H1 (cell line): ENCODE results near the gene POLA2. TPM values are rescaled to one million over a fixed set of nuclear protein-coding genes. Genes with fewer than 3 reads are reported as not detected.

Source experiments
- CTCF ChIA-PET: fragments of 300-600 bp; sonication (Branson Sonifier 250); formaldehyde crosslinking; loops from one replicate; lab custom pipeline; 2021; ENCODE audit not compliant: partially characterized antibody; lab: Charles Lee
- POLR2A ChIA-PET: fragments of 300-600 bp; sonication (Branson Sonifier 250); formaldehyde crosslinking; loops from one replicate; lab custom pipeline; 2021; ENCODE audit warnings: inconsistent platforms; ENCODE audit not compliant: partially characterized antibody; lab: Charles Lee
- DNase-seq, 2 experiments: peaks; one replicate each; pipeline versions ENCODE4 v3.0.0 to v3.0.0-alpha.2; 2010 to 2022; ENCODE audit warnings: low spot score in 2 of 2, low read depth in 1 of 2, mixed read lengths in 1 of 2
- FAIRE-seq: peaks from 2 replicates; lab custom pipeline; 2011; peaks lifted over from hg19 to GRCh38; lab: Jason Lieb, UNC
- H2AFZ ChIP-seq: 2 replicates; pipeline ENCODE4 v1.8.1; 2012; ENCODE audit warnings: low read length, inconsistent platforms
- H2AK5ac ChIP-seq: 2 replicates; pipeline ENCODE4 v1.6.1; 2013; ENCODE audit warnings: low read depth, low read length
- H2BK120ac ChIP-seq: replicated peaks from 2 replicates; pipeline ENCODE3; 2013; ENCODE audit warnings: low read depth, low read length, inconsistent platforms
- H2BK12ac ChIP-seq: 2 replicates; pipeline ENCODE4 v1.6.1; 2013; ENCODE audit warnings: low read depth, low read length
- H2BK15ac ChIP-seq: 2 replicates; pipeline ENCODE4 v1.6.1; 2013; ENCODE audit warnings: low read length
- H2BK20ac ChIP-seq: 2 replicates; pipeline ENCODE4 v1.6.1; 2013; ENCODE audit warnings: low read length
- H2BK5ac ChIP-seq: 2 replicates; pipeline ENCODE4 v1.6.1; 2013; ENCODE audit warnings: low read depth, low read length
- H3K14ac ChIP-seq: 2 replicates; pipeline ENCODE4 v1.6.1; 2013; ENCODE audit warnings: inconsistent platforms; ENCODE audit not compliant: insufficient read length
- H3K18ac ChIP-seq: 2 replicates; pipeline ENCODE4 v1.6.1; 2013; ENCODE audit warnings: low read length; ENCODE audit errors: extremely low read depth
- H3K23ac ChIP-seq: 2 replicates; pipeline ENCODE4 v1.6.1; 2013; ENCODE audit warnings: inconsistent platforms; ENCODE audit not compliant: insufficient read length
- H3K23me2 ChIP-seq: 2 replicates; pipeline ENCODE4 v1.6.1; 2013; ENCODE audit warnings: low read depth, low read length
- H3K27ac ChIP-seq: 2 replicates; pipeline ENCODE4 v1.6.1; 2011; ENCODE audit warnings: low read depth, low read length, inconsistent platforms
- H3K27me3 ChIP-seq, 4 experiments: replicated peaks in 1 of 4; 1 replicate in 1 of 4; 2 replicates in 3 of 4; pipeline versions ENCODE4 v1.6.1 to v1.8.1; 2011 to 2013; ENCODE audit warnings: low read length in 3 of 4, mild to moderate bottlenecking in 3 of 4, inconsistent platforms in 2 of 4, mixed read lengths in 2 of 4, moderate library complexity in 1 of 4; ENCODE audit not compliant: control insufficient read depth in 3 of 4, insufficient read depth in 3 of 4; ENCODE audit errors: extremely low read depth in 1 of 4
- H3K36me3 ChIP-seq, 4 experiments: 2 replicates each; pipeline versions ENCODE4 v1.6.1 to v1.8.1; 2011 to 2013; ENCODE audit warnings: mild to moderate bottlenecking in 4 of 4, low read length in 3 of 4, moderate library complexity in 2 of 4, control low read depth in 1 of 4, inconsistent platforms in 1 of 4; ENCODE audit not compliant: insufficient read depth in 4 of 4, control insufficient read depth in 2 of 4
- H3K4ac ChIP-seq: replicated peaks from 2 replicates; pipeline ENCODE3; 2013; ENCODE audit warnings: low read length, low read depth, mixed read lengths, inconsistent platforms; ENCODE audit not compliant: insufficient read length
- H3K4me1 ChIP-seq, 4 experiments: replicated peaks in 1 of 4; 1 replicate in 1 of 4; 2 replicates in 3 of 4; pipeline versions ENCODE4 v1.6.1 to v1.8.1; 2011 to 2013; ENCODE audit warnings: low read length in 3 of 4, inconsistent platforms in 2 of 4, mixed read lengths in 1 of 4; ENCODE audit not compliant: insufficient read depth in 4 of 4, control insufficient read depth in 3 of 4
- H3K4me2 ChIP-seq, 2 experiments: 2 replicates each; pipeline versions ENCODE4 v1.6.1 to v1.8.1; 2011 to 2013; ENCODE audit warnings: low read depth in 2 of 2, low read length in 2 of 2, control low read depth in 1 of 2, inconsistent platforms in 1 of 2, mild to moderate bottlenecking in 1 of 2; ENCODE audit not compliant: insufficient read depth in 1 of 2
- H3K4me3 ChIP-seq, 4 experiments: fragments of 200-600, 300-600 bp in 1 of 4; sonication (generic), shearing (Covaris generic), sonication (Bioruptor Twin) in 1 of 4; 2 replicates each; pipeline versions ENCODE4 v1.5.1 to v1.8.1; 2011 to 2016; ENCODE audit warnings: low read length in 4 of 4, low read depth in 3 of 4, control low read depth in 2 of 4, inconsistent platforms in 2 of 4, mild to moderate bottlenecking in 2 of 4, mixed read lengths in 1 of 4, moderate library complexity in 1 of 4; ENCODE audit not compliant: insufficient read depth in 2 of 4; ENCODE audit errors: extremely low read depth in 1 of 4
- H3K56ac ChIP-seq: replicated peaks from 2 replicates; pipeline ENCODE3; 2013; ENCODE audit warnings: low read depth, mild to moderate bottlenecking, mixed read lengths, low read length, inconsistent platforms; ENCODE audit not compliant: insufficient read length
- H3K79me1 ChIP-seq: 2 replicates; pipeline ENCODE4 v1.6.1; 2013; ENCODE audit warnings: low read depth, low read length, control low read depth
- H3K79me2 ChIP-seq, 2 experiments: 2 replicates each; pipeline versions ENCODE4 v1.6.1 to v1.8.1; 2012 to 2013; ENCODE audit warnings: low read length in 2 of 2, mild to moderate bottlenecking in 2 of 2, inconsistent platforms in 1 of 2; ENCODE audit not compliant: insufficient read depth in 2 of 2, control insufficient read depth in 1 of 2
- H3K9ac ChIP-seq, 4 experiments: replicated peaks in 1 of 4; 1 replicate in 1 of 4; 2 replicates in 3 of 4; pipeline versions ENCODE4 v1.6.1 to v1.8.1; 2011 to 2013; ENCODE audit warnings: low read depth in 3 of 4, low read length in 3 of 4, control low read depth in 2 of 4, mild to moderate bottlenecking in 2 of 4, moderate library complexity in 2 of 4, inconsistent platforms in 1 of 4; ENCODE audit errors: extremely low read depth in 1 of 4
- H3K9me3 ChIP-seq, 2 experiments: 2 replicates each; pipeline versions ENCODE4 v1.6.1 to v1.8.1; 2012 to 2013; ENCODE audit warnings: mild to moderate bottlenecking in 2 of 2, moderate library complexity in 2 of 2, control low read depth in 1 of 2, inconsistent platforms in 1 of 2, low read depth in 1 of 2, low read length in 1 of 2, mixed read lengths in 1 of 2; ENCODE audit not compliant: insufficient read depth in 2 of 2
- H4K20me1 ChIP-seq, 2 experiments: replicated peaks in 1 of 2; 2 replicates each; pipeline versions ENCODE3 to v1.8.1; 2011 to 2013; ENCODE audit warnings: inconsistent platforms in 2 of 2, low read length in 2 of 2, mild to moderate bottlenecking in 1 of 2; ENCODE audit not compliant: insufficient read depth in 2 of 2, control insufficient read depth in 1 of 2
- H4K5ac ChIP-seq: 2 replicates; pipeline ENCODE4 v1.6.1; 2013; ENCODE audit warnings: low read length, low read depth, mixed read lengths, inconsistent platforms; ENCODE audit not compliant: insufficient read length
- H4K8ac ChIP-seq: 2 replicates; pipeline ENCODE4 v1.8.0; 2013; ENCODE audit warnings: mild to moderate bottlenecking, moderate library complexity, low read length, inconsistent platforms; ENCODE audit not compliant: insufficient read depth; ENCODE audit errors: extremely low read depth
- H4K91ac ChIP-seq: replicated peaks from 2 replicates; pipeline ENCODE3; 2013; ENCODE audit warnings: low read length, mixed read lengths, inconsistent platforms; ENCODE audit not compliant: insufficient read length
- CEBPB ChIP-seq: IDR thresholded peaks from 2 replicates; pipeline ENCODE4 v1.6.1; 2012; ENCODE audit warnings: low read depth, low read length
- E2F6 ChIP-seq: IDR thresholded peaks from 2 replicates; pipeline ENCODE4 v1.6.1; 2012; ENCODE audit warnings: inconsistent platforms
- POU5F1 ChIP-seq: IDR thresholded peaks from 2 replicates; pipeline ENCODE4 v1.6.1; 2011; ENCODE audit warnings: low read depth, mild to moderate bottlenecking, low read length, moderate library complexity
- RNF2 ChIP-seq: fragments of 200-900, 300-1000 bp; sonication (generic); IDR thresholded peaks from 2 replicates; pipeline ENCODE4 v1.7.1; 2016; ENCODE audit warnings: borderline replicate concordance, low read depth, mild to moderate bottlenecking, antibody characterized with exemption, low read length; ENCODE audit not compliant: poor library complexity, severe bottlenecking; ENCODE audit errors: missing control alignments
- SAP30 ChIP-seq: fragments of 300-600 bp; sonication (generic); IDR thresholded peaks from 2 replicates; pipeline ENCODE4 v1.7.1; 2012; ENCODE audit warnings: low read length, moderate library complexity, mild to moderate bottlenecking, inconsistent platforms; ENCODE audit not compliant: insufficient read depth, insufficient replicate concordance
- SIRT6 ChIP-seq: IDR thresholded peaks from one replicate; pipeline ENCODE4 v1.7.1; 2012; ENCODE audit warnings: low read length, inconsistent platforms
- SP4 ChIP-seq: IDR thresholded peaks from 2 replicates; pipeline ENCODE4 v1.6.1; 2012; ENCODE audit warnings: low read length, inconsistent platforms
- SUZ12 ChIP-seq: fragments of 200-600 bp; sonication (generic); IDR thresholded peaks from 2 replicates; pipeline ENCODE4 v1.6.1; 2012; ENCODE audit warnings: mild to moderate bottlenecking, inconsistent platforms, low read length, moderate library complexity, mixed read lengths
- TAF1 ChIP-seq: IDR thresholded peaks from 2 replicates; pipeline ENCODE4 v1.6.1; 2011; ENCODE audit warnings: mild to moderate bottlenecking, low read depth, low read length
- WGBS, 2 experiments: shearing (Covaris generic) in 1 of 2; methylation state at CpG; one replicate each; pipeline versions ENCODE4 v1.1.6 to v1.1.7; 2013 to 2015; ENCODE audit warnings: low lambda C conversion rate in 2 of 2, mixed read lengths in 2 of 2, inconsistent platforms in 1 of 2, low coverage in 1 of 2, missing lambda C conversion rate in 1 of 2; ENCODE audit not compliant: insufficient replicate concordance in 2 of 2, insufficient coverage in 1 of 2, insufficient read length in 1 of 2; ENCODE audit errors: extremely low coverage in 1 of 2, missing lambda C conversion rate in 1 of 2; 5-methylcytosine and 5-hydroxymethylcytosine counted together
- polyA plus RNA-seq, 7 experiments: library from polyadenylated mRNA; depleted of rRNA in 3 of 7; stranded (reverse) in 5 of 7; unstranded in 2 of 7; fragments of >200 nt in 5 of 7; fragments of 200-250 nt in 2 of 7; gene quantifications; 1 replicate in 5 of 7; 2 replicates in 1 of 7; 4 replicates in 1 of 7; pipeline versions ENCODE4 v1.2.1 to v1.2.3, GENCODE V29; 2011 to 2013; ENCODE audit warnings: missing spikeins in 2 of 7, mixed read lengths in 2 of 7
- total RNA-seq: library from RNA; stranded (reverse); fragmentation: NEBNext Ultra II Directional; extraction: Animal tissue kit (Norgen Biotek cat#: 25700); gene quantifications from 2 replicates; pipeline ENCODE4 v1.2.1, GENCODE V29; 2021

The POLA2 gene
- total and polyA plus RNA-seq, 2 of the 8 experiments (the other 6 are each of a cell fraction or from before 2014, with no cell fraction given): 31.2 to 55.9 TPM

- WGBS, 2 experiments: 75% methylated on average over 6 of the region's 6 CpGs; no CpG with 5 or more reads in 1 of the 2 experiments
- Histone ChIP-seq H3K23ac (no peak overlapping the region), H2BK20ac (no peak overlapping the region), H3K27me3 (peaks cover 0 to 15% (median 10%) of the 10 kb centered on the region in 4 experiments; a peak in 5 of 7 replicates), H2BK12ac (no peak overlapping the region), H4K20me1 (peaks cover 0 to 10% of the 10 kb centered on the region in 2 experiments), H3K4me1 (peaks cover 0 to 4% (median under 1%) of the 10 kb centered on the region in 4 experiments; a peak in 4 of 7 replicates), H2BK120ac (no peak overlapping the region), H3K4me2 (no peak overlapping the region), H3K36me3 (no peaks in the 10 kb centered on the region), H2BK5ac (no peak overlapping the region), H2AFZ (no peak overlapping the region), H4K8ac (no peak overlapping the region; the same call in 1 of the 2 replicates), H3K56ac (no peak overlapping the region), H3K4ac (no peak overlapping the region), H4K91ac (no peak overlapping the region), H3K9me3 (no peaks in the 10 kb centered on the region), H2BK15ac (no peak overlapping the region), H3K18ac (no peak overlapping the region), H3K4me3 (no peak overlapping the region), H3K14ac (no peak overlapping the region), H3K79me2 (no peaks in the 10 kb centered on the region), H2AK5ac (no peak overlapping the region), H3K9ac (no peak overlapping the region), H4K5ac (no peak overlapping the region), H3K79me1 (no peaks in the 10 kb centered on the region; the same call in 1 of the 2 replicates), H3K27ac (no peak overlapping the region), H3K23me2 (peaks cover 7% of the 10 kb centered on the region; the same call in 1 of the 2 replicates)
- POLR2A ChIA-PET: interaction anchor here (1.0 to 14.1 kb wide), 9 partner anchors 8 to 103 kb away, joined by 3 to 208 read pairs (median 3); partner anchors contain the start of genes DPF2 and POLA2
- TF ChIP-seq SP4 (no peak), SIRT6 (no peak), RNF2 (no peak), SAP30 (no peak), SUZ12 (no peak), POU5F1 (no peak), CEBPB (no peak), TAF1 (no peak), E2F6 (no peak)
- FAIRE-seq: no peak
- DNase-seq: no peak
- CTCF ChIA-PET: interaction anchor here (1.3 to 52.8 kb wide), 4 partner anchors 10 to 85 kb away, joined by 3 to 1179 read pairs (median 112); partner anchors contain the start of gene DPF2
Observed at GRCh38 chr11:65310736-65311135, 49.0 kb downstream of the POLA2 start.
